Esophagus muscularis mucosa (tissue), 4 donors: Measurements from ENCODE around the gene RASSF10. TPM values are rescaled to one million over a fixed set of nuclear protein-coding genes. Genes with fewer than 3 reads are reported as not detected.

Experiments used
- DNase-seq: peaks from one replicate; pipeline ENCODE4 v3.0.0-alpha.2; 2017; ENCODE audit errors: extremely low spot score
- H3K27ac ChIP-seq, 4 donors: fragments of 200-600 bp; sonication (generic); replicated peaks in 1 of 4; 1 replicate in 3 of 4; 2 replicates in 1 of 4; pipeline ENCODE4 v1.5.1; 2016 to 2019; ENCODE audit warnings: mild to moderate bottlenecking in 1 of 4
- H3K27me3 ChIP-seq, 4 donors: fragments of 200-600 bp; sonication (generic); one replicate each; pipeline versions ENCODE4 v1.5.1 to v1.6.0; 2016 to 2019
- H3K36me3 ChIP-seq, 4 donors: fragments of 200-600 bp; sonication (generic); one replicate each; pipeline ENCODE4 v1.5.1; 2016 to 2019
- H3K4me1 ChIP-seq, 4 donors: fragments of 200-600 bp; sonication (generic); one replicate each; pipeline ENCODE4 v1.5.1; 2016 to 2019
- H3K4me3 ChIP-seq, 4 donors: fragments of 200-600 bp; sonication (generic); 1 replicate in 2 of 4; 2 replicates in 2 of 4; pipeline ENCODE4 v1.5.1; 2016 to 2019; ENCODE audit warnings: mild to moderate bottlenecking in 4 of 4, moderate library complexity in 1 of 4
- H3K9me3 ChIP-seq, 4 donors: fragments of 200-600 bp; sonication (generic); 1 replicate in 3 of 4; 2 replicates in 1 of 4; pipeline ENCODE4 v1.5.1; 2016 to 2019
- EP300 ChIP-seq: sonication (generic); formaldehyde crosslinking; IDR thresholded peaks from one replicate; pipeline ENCODE4 v1.6.1; 2017; ENCODE audit warnings: antibody characterized with exemption
- POLR2A ChIP-seq: fragments of 450-650 bp; IDR thresholded peaks from one replicate; pipeline ENCODE4 v1.6.1; 2017; ENCODE audit warnings: antibody characterized with exemption, moderate library complexity, mild to moderate bottlenecking, low read depth
- POLR2AphosphoS5 ChIP-seq, 2 donors: sonication (generic); formaldehyde crosslinking; IDR thresholded peaks; one replicate each; pipeline ENCODE4 v1.6.1; 2017; ENCODE audit warnings: antibody characterized with exemption in 2 of 2
- WGBS: methylation state at CpG from one replicate; pipeline ENCODE4 v1.1.5; 2018; 5-methylcytosine and 5-hydroxymethylcytosine counted together
- intact Hi-C: fragments of 100-400 bp; cut with DNase I; formaldehyde crosslinking; loops from one replicate; pipeline ENCODE4 v1.15.1; 2023
- total RNA-seq, 4 donors: library from RNA; depleted of rRNA; stranded (reverse); fragments of >200 nt; gene quantifications; one replicate each; pipeline versions ENCODE4 v1.1.0 to v1.2.1, GENCODE V29; 2016
- TF ChIP-seq, protein P1 (sequence below), 3 experiments: fragments of 200-600 bp in 2 of 3; fragments of 450-650 bp in 1 of 3; sonication (generic) in 2 of 3; IDR thresholded peaks; one replicate each; pipeline ENCODE4 v1.5.1; 2017 to 2019; ENCODE audit warnings: antibody characterized with exemption in 3 of 3, mild to moderate bottlenecking in 2 of 3, moderate library complexity in 1 of 3

RASSF10 gene
- total RNA-seq, 4 donors from 2014 or later = 0.17 to 0.57 (median 0.19) TPM; not detected in 1

DNA sequence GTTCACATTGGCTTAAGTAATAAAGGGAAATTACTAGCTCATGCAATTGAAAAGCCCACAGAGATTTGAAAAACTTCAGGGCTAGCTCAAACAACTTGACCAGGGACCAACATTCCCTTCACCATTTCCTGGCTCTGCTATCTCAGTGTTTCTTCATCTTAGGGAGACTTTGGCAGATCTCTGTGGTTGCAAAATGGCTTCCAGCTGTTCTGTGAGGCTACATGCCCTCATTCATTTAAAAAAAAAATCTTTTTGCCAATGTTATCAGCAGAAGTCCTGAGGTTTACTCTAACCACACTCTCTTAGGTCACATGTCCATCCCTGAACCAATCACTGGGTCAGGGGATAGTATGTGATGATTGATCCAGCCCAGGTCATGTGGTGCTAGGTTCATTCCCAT is 13.9 kb upstream of the RASSF10 start:
- Histone ChIP-seq H3K4me3 (no peak overlapping the region), H3K27ac (no peak overlapping the region), H3K27me3 (peaks cover 0 to 1% (median 0%) of the 10 kb centered on the region in 4 donors), H3K9me3 (no peaks in the 10 kb centered on the region), H3K36me3 (no peaks in the 10 kb centered on the region), H3K4me1 (no peaks in the 10 kb centered on the region)
- intact Hi-C loops = no loop called here
- TF ChIP-seq POLR2AphosphoS5 (IDR thresholded peaks at IDR 0.05) = no peak
- TF ChIP-seq, protein P1, sequence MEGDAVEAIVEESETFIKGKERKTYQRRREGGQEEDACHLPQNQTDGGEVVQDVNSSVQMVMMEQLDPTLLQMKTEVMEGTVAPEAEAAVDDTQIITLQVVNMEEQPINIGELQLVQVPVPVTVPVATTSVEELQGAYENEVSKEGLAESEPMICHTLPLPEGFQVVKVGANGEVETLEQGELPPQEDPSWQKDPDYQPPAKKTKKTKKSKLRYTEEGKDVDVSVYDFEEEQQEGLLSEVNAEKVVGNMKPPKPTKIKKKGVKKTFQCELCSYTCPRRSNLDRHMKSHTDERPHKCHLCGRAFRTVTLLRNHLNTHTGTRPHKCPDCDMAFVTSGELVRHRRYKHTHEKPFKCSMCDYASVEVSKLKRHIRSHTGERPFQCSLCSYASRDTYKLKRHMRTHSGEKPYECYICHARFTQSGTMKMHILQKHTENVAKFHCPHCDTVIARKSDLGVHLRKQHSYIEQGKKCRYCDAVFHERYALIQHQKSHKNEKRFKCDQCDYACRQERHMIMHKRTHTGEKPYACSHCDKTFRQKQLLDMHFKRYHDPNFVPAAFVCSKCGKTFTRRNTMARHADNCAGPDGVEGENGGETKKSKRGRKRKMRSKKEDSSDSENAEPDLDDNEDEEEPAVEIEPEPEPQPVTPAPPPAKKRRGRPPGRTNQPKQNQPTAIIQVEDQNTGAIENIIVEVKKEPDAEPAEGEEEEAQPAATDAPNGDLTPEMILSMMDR (IDR thresholded peaks at IDR 0.05) = no peak
- no peak for TF ChIP-seq EP300
- no peak for TF ChIP-seq POLR2A
- no peak for DNase-seq

DNA sequence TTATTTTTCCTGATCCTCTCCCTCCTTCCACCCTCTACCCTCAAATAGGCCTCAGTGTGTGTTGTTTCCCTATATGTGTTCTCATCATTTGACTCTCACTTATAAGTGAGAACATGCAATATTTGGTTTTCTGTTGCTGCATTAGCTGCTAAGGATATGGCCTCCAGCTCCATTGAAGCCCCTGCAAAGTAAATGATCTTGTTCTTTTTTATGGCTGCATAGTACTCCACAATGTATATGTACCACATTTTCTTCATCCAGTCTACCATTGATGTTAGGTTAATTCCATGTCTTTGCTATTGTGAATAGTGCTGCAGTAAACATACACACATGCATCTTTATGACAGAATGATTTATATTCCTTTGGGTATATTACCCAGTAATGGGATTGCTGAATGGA is 13.3 kb upstream of the RASSF10 start:
- TF ChIP-seq, protein P1 (IDR thresholded peaks at IDR 0.05) = no peak
- TF ChIP-seq EP300 (no peak), POLR2A (no peak), POLR2AphosphoS5 (IDR thresholded peaks at IDR 0.05) (no peak)
- Histone ChIP-seq H3K27ac (no peak overlapping the region), H3K4me1 (no peaks in the 10 kb centered on the region), H3K9me3 (no peaks in the 10 kb centered on the region), H3K36me3 (no peaks in the 10 kb centered on the region), H3K4me3 (no peak overlapping the region), H3K27me3 (peaks cover 0 to 7% (median 0%) of the 10 kb centered on the region in 4 donors)
- no peak for DNase-seq
- intact Hi-C loops = no loop called here

DNA sequence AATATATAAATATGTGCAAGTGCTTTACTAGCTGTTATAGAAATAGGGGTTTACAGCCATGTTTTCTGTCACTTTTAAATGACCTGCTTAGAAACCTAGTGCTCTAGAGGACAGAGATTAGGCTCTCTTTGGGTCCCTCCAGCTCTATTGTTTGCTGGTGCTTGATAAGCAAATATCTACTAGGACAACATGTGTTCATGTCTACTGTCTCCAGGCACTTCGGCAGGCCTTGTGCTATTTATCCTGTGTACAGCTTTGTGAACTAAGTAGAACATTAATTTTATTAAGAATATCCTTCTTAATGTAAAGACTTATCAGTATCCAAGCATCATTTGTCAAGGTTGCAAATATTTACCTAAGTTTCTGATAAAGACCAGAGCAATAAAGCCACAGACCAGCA is 11.9 kb upstream of the RASSF10 start:
- no peaks in the 10 kb centered on the region for H3K9me3 ChIP-seq
- H3K27ac ChIP-seq = no peak overlapping the region
- 80% methylated on average over 1 of the region's 1 CpG for WGBS
- H3K4me1 ChIP-seq = no peaks in the 10 kb centered on the region
- peak; percentile 26 for DNase-seq
- no peaks in the 10 kb centered on the region for H3K36me3 ChIP-seq
- intact Hi-C loops = no loop called here
- H3K27me3 ChIP-seq = peaks cover 0 to 8% (median 0%) of the 10 kb centered on the region in 4 donors
- no peak overlapping the region for H3K4me3 ChIP-seq
- TF ChIP-seq POLR2AphosphoS5 (IDR thresholded peaks at IDR 0.05) = no peak
- no peak for TF ChIP-seq EP300
- TF ChIP-seq, protein P1 (IDR thresholded peaks at IDR 0.05) = no peak
- no peak for TF ChIP-seq POLR2A

DNA sequence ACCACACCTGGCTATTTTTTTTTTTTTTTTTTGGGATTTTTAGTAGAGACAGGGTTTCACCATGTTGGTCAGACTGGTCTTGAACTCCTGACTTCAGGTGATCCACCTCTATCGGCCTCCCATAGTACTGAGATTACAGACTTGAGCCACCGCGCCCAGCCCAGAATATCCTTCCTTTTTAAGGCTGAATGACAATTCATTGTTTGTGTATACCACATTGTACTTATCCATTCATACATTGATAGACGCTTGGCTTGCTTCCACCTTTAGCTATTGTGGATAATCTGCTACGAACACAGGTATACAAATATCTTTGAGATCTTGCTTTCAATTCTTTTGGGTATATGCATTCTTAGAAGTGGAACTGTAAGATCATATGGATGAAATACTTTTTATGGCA is 10.8 kb upstream of the RASSF10 start:
- Histone ChIP-seq H3K27ac (no peak overlapping the region), H3K9me3 (no peaks in the 10 kb centered on the region), H3K36me3 (no peaks in the 10 kb centered on the region), H3K4me1 (no peaks in the 10 kb centered on the region), H3K4me3 (no peak overlapping the region), H3K27me3 (peaks cover 0 to 8% (median 0%) of the 10 kb centered on the region in 4 donors)
- TF ChIP-seq EP300 (no peak), POLR2A (no peak), POLR2AphosphoS5 (IDR thresholded peaks at IDR 0.05) (no peak)
- TF ChIP-seq, protein P1 (IDR thresholded peaks at IDR 0.05) = no peak
- intact Hi-C loops = no loop called here
- DNase-seq = peak; percentile 62
- WGBS = 83% methylated on average over 5 of the region's 5 CpGs

DNA sequence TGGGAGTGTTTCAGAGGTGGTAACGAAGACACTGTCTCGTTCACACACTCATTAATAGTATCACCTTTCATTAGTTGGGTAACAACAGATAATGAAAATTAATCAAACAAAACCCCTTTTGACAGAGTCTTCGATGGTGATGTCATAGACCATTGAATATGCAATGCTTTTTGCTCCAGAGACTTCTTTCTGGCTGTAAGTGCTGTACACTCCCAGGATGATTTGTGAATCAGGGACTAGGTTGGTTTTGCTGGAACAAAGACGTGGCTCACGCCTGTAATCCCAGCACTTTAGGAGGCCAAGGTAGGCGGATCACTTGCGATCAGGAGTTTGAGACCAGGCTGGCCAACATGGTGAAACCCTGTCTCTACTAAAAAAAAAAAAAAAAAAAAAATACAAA is 9.5 kb upstream of the RASSF10 start:
- 81% methylated on average over 7 of the region's 7 CpGs for WGBS
- intact Hi-C loops = no loop called here
- Histone ChIP-seq H3K4me3 (no peak overlapping the region), H3K27me3 (peaks cover 0 to 10% (median 0%) of the 10 kb centered on the region in 4 donors), H3K4me1 (no peaks in the 10 kb centered on the region), H3K36me3 (no peaks in the 10 kb centered on the region), H3K27ac (no peak overlapping the region), H3K9me3 (no peaks in the 10 kb centered on the region)
- no peak for TF ChIP-seq POLR2A
- no peak for TF ChIP-seq POLR2AphosphoS5 (IDR thresholded peaks at IDR 0.05)
- TF ChIP-seq, protein P1 (IDR thresholded peaks at IDR 0.05) = no peak
- DNase-seq = peak; percentile 14
